H9 (cell line): ENCODE results near the gene CORO2B. TPM values are rescaled to one million over a fixed set of nuclear protein-coding genes. Genes with fewer than 3 reads are reported as not detected.

Experiments used
- DNase-seq: peaks from one replicate; pipeline ENCODE4 v3.0.0-alpha.2; 2017
- H2AFZ ChIP-seq: one replicate; pipeline ENCODE4 v1.6.1; 2013; ENCODE audit warnings: mild to moderate bottlenecking, low read length, control low read depth, moderate library complexity
- H2AK5ac ChIP-seq: 2 replicates; pipeline ENCODE4 v1.6.1; 2013; ENCODE audit warnings: low read length, control low read depth, mixed read lengths; ENCODE audit not compliant: insufficient read length
- H2BK120ac ChIP-seq: one replicate; pipeline ENCODE4 v1.6.1; 2013; ENCODE audit warnings: low read depth, mild to moderate bottlenecking, low read length, control low read depth, inconsistent platforms; ENCODE audit not compliant: poor library complexity, severe bottlenecking
- H2BK12ac ChIP-seq: 2 replicates; pipeline ENCODE4 v1.6.1; 2013; ENCODE audit warnings: low read length, control low read depth, mixed read lengths, low read depth; ENCODE audit not compliant: insufficient read length
- H2BK15ac ChIP-seq: 2 replicates; pipeline ENCODE4 v1.6.1; 2013; ENCODE audit warnings: low read depth, low read length, control low read depth
- H2BK20ac ChIP-seq: one replicate; pipeline ENCODE4 v1.6.1; 2013; ENCODE audit warnings: low read depth, mild to moderate bottlenecking, low read length, control low read depth, inconsistent platforms; ENCODE audit not compliant: poor library complexity, severe bottlenecking
- H2BK5ac ChIP-seq: 2 replicates; pipeline ENCODE4 v1.6.1; 2013; ENCODE audit warnings: low read length, control low read depth, mixed read lengths; ENCODE audit not compliant: insufficient read length
- H3K14ac ChIP-seq: 2 replicates; pipeline ENCODE4 v1.6.1; 2013; ENCODE audit warnings: low read length, control low read depth; ENCODE audit not compliant: insufficient read depth
- H3K18ac ChIP-seq: 2 replicates; pipeline ENCODE4 v1.6.1; 2013; ENCODE audit warnings: low read depth, mild to moderate bottlenecking, mixed read lengths, low read length, control low read depth; ENCODE audit not compliant: insufficient read length
- H3K23ac ChIP-seq: 2 replicates; pipeline ENCODE4 v1.6.1; 2013; ENCODE audit warnings: low read length, control low read depth, mixed read lengths, low read depth; ENCODE audit not compliant: insufficient read length
- H3K23me2 ChIP-seq: 2 replicates; pipeline ENCODE4 v1.6.1; 2013; ENCODE audit warnings: low read depth, mild to moderate bottlenecking, mixed read lengths, low read length, control low read depth; ENCODE audit not compliant: insufficient read length, poor library complexity, severe bottlenecking
- H3K27ac ChIP-seq: 2 replicates; pipeline ENCODE4 v1.5.1; 2013; ENCODE audit warnings: low read length, control low read depth, mixed read lengths, low read depth; ENCODE audit not compliant: insufficient read length
- H3K27me3 ChIP-seq: 2 replicates; pipeline ENCODE4 v1.6.1; 2013; ENCODE audit warnings: low read length, control low read depth, inconsistent platforms; ENCODE audit not compliant: insufficient read depth
- H3K4ac ChIP-seq: 2 replicates; pipeline ENCODE4 v1.6.1; 2013; ENCODE audit warnings: low read depth, mild to moderate bottlenecking, control low read depth, inconsistent platforms, low read length, moderate library complexity
- H3K4me1 ChIP-seq: 2 replicates; pipeline ENCODE4 v1.6.1; 2013; ENCODE audit warnings: low read length, control low read depth, inconsistent platforms; ENCODE audit not compliant: insufficient read depth
- H3K4me2 ChIP-seq: 2 replicates; pipeline ENCODE4 v1.6.1; 2013; ENCODE audit warnings: low read length, control low read depth, mixed read lengths; ENCODE audit not compliant: insufficient read length, insufficient read depth
- H3K56ac ChIP-seq: 2 replicates; pipeline ENCODE4 v1.6.1; 2013; ENCODE audit warnings: low read depth, mild to moderate bottlenecking, mixed read lengths, low read length, control low read depth; ENCODE audit not compliant: insufficient read length
- H3K79me1 ChIP-seq: 2 replicates; pipeline ENCODE4 v1.6.1; 2013; ENCODE audit warnings: low read depth, mild to moderate bottlenecking, moderate library complexity, low read length, control low read depth, inconsistent platforms; ENCODE audit not compliant: insufficient read depth, poor library complexity, severe bottlenecking
- H3K79me2 ChIP-seq: 2 replicates; pipeline ENCODE4 v1.6.1; 2013; ENCODE audit warnings: low read length, control low read depth, inconsistent platforms; ENCODE audit not compliant: insufficient read depth
- H3K9ac ChIP-seq: 2 replicates; pipeline ENCODE4 v1.6.1; 2013; ENCODE audit warnings: low read length, control low read depth, mixed read lengths; ENCODE audit not compliant: insufficient read length; ENCODE audit errors: extremely low read depth
- H3K9me3 ChIP-seq: one replicate; pipeline ENCODE4 v1.6.1; 2013; ENCODE audit warnings: low read depth, low read length, inconsistent platforms; ENCODE audit not compliant: control insufficient read depth
- H3T11ph ChIP-seq: one replicate; pipeline ENCODE4 v1.6.1; 2013; ENCODE audit warnings: mild to moderate bottlenecking, low read length, control low read depth, inconsistent platforms
- H4K20me1 ChIP-seq: one replicate; pipeline ENCODE4 v1.6.1; 2013; ENCODE audit not compliant: control insufficient read depth, insufficient read length, insufficient read depth
- H4K5ac ChIP-seq: 2 replicates; pipeline ENCODE4 v1.6.1; 2013; ENCODE audit warnings: low read depth, mild to moderate bottlenecking, mixed read lengths, low read length, control low read depth; ENCODE audit not compliant: insufficient read length
- H4K8ac ChIP-seq: replicated peaks from 2 replicates; pipeline ENCODE4 v1.6.1; 2013; ENCODE audit warnings: low read length, control low read depth, mixed read lengths, low read depth; ENCODE audit not compliant: insufficient read length
- H4K91ac ChIP-seq: 2 replicates; pipeline ENCODE4 v1.6.1; 2013; ENCODE audit warnings: low read depth, mild to moderate bottlenecking, moderate library complexity, mixed read lengths, low read length, control low read depth; ENCODE audit not compliant: insufficient read length
- H3K27ac Mint-ChIP-seq, 3 experiments: 2 replicates in 2 of 3; 3 replicates in 1 of 3; pipeline ENCODE4 v1.8.0; 2020 to 2021; ENCODE audit warnings: mixed read lengths in 3 of 3, mild to moderate bottlenecking in 1 of 3, moderate library complexity in 1 of 3
- H3K27me3 Mint-ChIP-seq: 2 replicates; pipeline ENCODE4 v1.8.0; 2021; ENCODE audit warnings: low read depth, mild to moderate bottlenecking, moderate library complexity, mixed read lengths
- H3K36me3 Mint-ChIP-seq, 3 experiments: 2 replicates in 2 of 3; 3 replicates in 1 of 3; pipeline ENCODE4 v1.8.0; 2020 to 2021; ENCODE audit warnings: low read depth in 3 of 3, mixed read lengths in 3 of 3; ENCODE audit not compliant: insufficient read depth in 1 of 3
- H3K4me1 Mint-ChIP-seq, 2 experiments: 2 replicates each; pipeline ENCODE4 v1.8.0; 2020; ENCODE audit warnings: mixed read lengths in 2 of 2
- H3K4me3 Mint-ChIP-seq, 2 experiments: 2 replicates in 1 of 2; 3 replicates in 1 of 2; pipeline ENCODE4 v1.8.0; 2020 to 2021; ENCODE audit warnings: mild to moderate bottlenecking in 2 of 2, mixed read lengths in 2 of 2, moderate library complexity in 1 of 2
- H3K9me3 Mint-ChIP-seq, 2 experiments: 2 replicates in 1 of 2; 3 replicates in 1 of 2; pipeline ENCODE4 v1.8.0; 2020; ENCODE audit warnings: mild to moderate bottlenecking in 2 of 2, mixed read lengths in 2 of 2, moderate library complexity in 1 of 2
- CTCF ChIP-seq: fragments of 200-600 bp; sonication (generic); conservative IDR thresholded peaks from 3 replicates; pipeline ENCODE4 v1.8.0; 2021; ENCODE audit warnings: antibody characterized with exemption, mild to moderate bottlenecking
- WGBS: extraction: QIAGEN DNeasy Blood & Tissue Kit; methylation state at CpG from one replicate; pipeline ENCODE4 v1.1.7; 2013; ENCODE audit warnings: missing lambda C conversion rate, low lambda C conversion rate, mixed read lengths; ENCODE audit not compliant: insufficient read length; ENCODE audit errors: extremely low coverage; 5-methylcytosine and 5-hydroxymethylcytosine counted together
- total RNA-seq: library from RNA; stranded (reverse); gene quantifications from 2 replicates; pipeline ENCODE4 v1.2.1, GENCODE V29; 2021

The CORO2B gene
- total RNA-seq, 1 experiment from 2014 or later: 3.1 TPM

GRCh38 chr15:68729789-68730411 is 151.1 kb downstream of the CORO2B start:
- DNase-seq: no peak
- Mint-ChIP-seq H3K9me3 (no peaks in the 10 kb centered on the region), H3K36me3 (no peaks in the 10 kb centered on the region), H3K4me3 (no peak overlapping the region), H3K27ac (no peak overlapping the region), H3K27me3 (peaks cover 11% of the 10 kb centered on the region), H3K4me1 (peaks cover 12 to 29% of the 10 kb centered on the region in 2 experiments)
- H2BK20ac ChIP-seq: no peak overlapping the region
- H3K4ac ChIP-seq: no peak overlapping the region
- no peak overlapping the region for H2AFZ ChIP-seq
- H3K56ac ChIP-seq: no peak overlapping the region
- no peak overlapping the region for H3K9ac ChIP-seq
- no peaks in the 10 kb centered on the region for H3K79me2 ChIP-seq
- no peaks in the 10 kb centered on the region for H3K23me2 ChIP-seq
- no peaks in the 10 kb centered on the region for H4K20me1 ChIP-seq
- no peak overlapping the region for H2BK120ac ChIP-seq
- H2BK15ac ChIP-seq: no peak overlapping the region
- no peaks in the 10 kb centered on the region for H3K79me1 ChIP-seq
- WGBS: no CpG with 5 or more reads among the region's 8 CpGs
- no peaks in the 10 kb centered on the region for H3K27me3 ChIP-seq
- no peak overlapping the region for H4K8ac ChIP-seq
- no peaks in the 10 kb centered on the region for H3K9me3 ChIP-seq
- no peak overlapping the region for H2AK5ac ChIP-seq
- H2BK12ac ChIP-seq: no peak overlapping the region
- no peak overlapping the region for H2BK5ac ChIP-seq
- no peak overlapping the region for H3K23ac ChIP-seq
- TF ChIP-seq CTCF: no peak
- H3K14ac ChIP-seq: no peak overlapping the region
- peaks cover 2% of the 10 kb centered on the region; the same call in 1 of the 2 replicates for H3K4me1 ChIP-seq
- H3T11ph ChIP-seq: no peak overlapping the region
- H3K27ac ChIP-seq: no peak overlapping the region
- H4K5ac ChIP-seq: no peak overlapping the region
- H4K91ac ChIP-seq: no peak overlapping the region
- H3K4me2 ChIP-seq: no peak overlapping the region
- no peak overlapping the region for H3K18ac ChIP-seq
